Activated CD4-positive, alpha-beta T cell treated with anti-CD3 and anti-CD28 coated beads, Interleukin-2, amount 50 U/mL, for 16 hours (primary cell): ENCODE data around the gene VASH2.
A peak's percentile ranks its signal among the peaks of the same experiment; 100 is the strongest.
"Not testable (repeated sequence)": the region's sequence is repeated elsewhere in the genome, so short reads cannot be mapped to it uniquely, and the experiment has no call there.

Experiments
- DNase-seq: peaks from one replicate; pipeline ENCODE4 v3.0.0-alpha.2; 2020

Gene VASH2

DNA sequence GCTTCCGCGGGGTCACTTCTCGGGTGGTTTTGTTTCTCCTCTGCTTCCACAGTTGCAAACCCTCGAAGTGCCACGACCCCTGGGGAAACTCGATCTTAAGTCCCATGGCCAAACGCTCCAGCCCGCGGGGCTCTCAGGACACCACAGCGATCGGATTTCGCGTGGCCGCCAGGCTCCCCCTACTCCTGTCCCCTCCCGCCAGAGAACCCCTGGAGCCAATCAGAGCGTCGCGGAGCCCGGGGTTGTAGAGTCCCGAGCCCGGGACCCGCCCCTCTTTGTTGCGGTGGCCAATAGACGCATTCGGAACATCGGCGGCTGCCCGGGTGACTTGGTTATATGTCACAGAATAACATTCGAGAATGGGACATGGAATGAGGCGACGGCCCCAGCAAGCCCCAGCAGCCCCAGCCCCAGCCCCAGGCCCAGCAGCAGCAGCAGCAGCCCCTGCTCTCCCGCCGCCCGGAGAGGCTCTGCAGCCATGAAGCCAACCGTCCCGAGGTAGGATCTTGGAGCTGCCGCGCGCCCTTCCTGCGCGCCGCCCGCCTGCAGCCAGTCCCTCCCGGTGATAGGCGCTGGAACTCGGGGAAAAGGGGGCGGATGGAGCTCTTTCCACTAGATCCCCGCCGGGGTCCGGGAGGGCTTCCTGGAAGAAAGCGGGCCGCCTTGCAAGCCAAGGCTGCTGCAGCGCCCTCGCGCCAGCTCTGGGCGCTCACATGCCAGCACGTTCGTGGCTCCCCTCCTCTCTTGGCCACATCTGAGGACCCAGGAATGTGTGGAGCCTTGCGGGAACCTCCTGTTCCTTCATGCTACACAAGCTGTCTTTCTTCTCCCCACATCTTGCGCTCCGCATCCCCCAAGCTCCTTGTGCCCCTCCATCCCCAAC lies at the start of gene VASH2:
TSS of gene VASH2 (plus strand) at position 299 of the 883 bp plus-strand sequence. CDS start 1,002 bp downstream, outside the sequence.
- DNase-seq = peak; percentile 70

DNA sequence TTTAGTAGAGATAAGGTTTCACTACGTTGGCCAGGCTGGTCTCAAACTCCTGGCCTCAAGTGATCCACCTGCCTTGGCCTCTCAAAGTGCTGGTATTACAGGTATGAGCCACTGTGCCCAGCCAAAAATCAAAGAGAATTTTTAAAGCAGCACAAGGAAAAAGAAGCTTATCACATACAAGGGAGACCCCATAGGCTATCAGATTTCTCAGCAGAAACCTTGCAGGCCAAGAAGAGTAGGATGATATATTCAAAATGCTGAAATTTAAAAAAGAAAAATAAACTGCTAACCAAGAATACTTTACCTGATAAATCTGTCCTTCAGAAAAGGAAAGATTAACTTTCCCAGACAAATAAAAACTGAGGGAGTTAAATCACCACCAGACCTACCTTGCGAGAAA lies 49.1 kb upstream of the VASH2 start:
- no peak for DNase-seq

DNA sequence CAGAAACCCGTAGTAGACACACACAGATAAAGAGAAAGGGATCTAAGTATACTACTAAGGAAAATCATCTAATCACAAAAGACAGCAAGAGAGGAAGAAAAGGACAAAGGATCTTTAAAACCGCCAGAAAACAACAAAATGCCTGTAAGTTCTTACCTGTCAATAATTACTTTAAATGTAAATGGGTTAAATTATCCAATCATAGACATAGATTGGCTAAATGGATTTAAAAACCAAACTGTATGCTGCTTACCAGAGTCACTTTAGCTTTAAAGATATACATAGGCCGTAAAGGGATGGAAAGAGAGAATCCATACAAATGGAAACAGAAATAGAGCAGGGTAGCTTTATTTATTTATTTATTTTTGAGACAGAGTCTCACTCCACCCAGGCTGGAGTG lies 48.3 kb upstream of the VASH2 start:
- no peak for DNase-seq

DNA sequence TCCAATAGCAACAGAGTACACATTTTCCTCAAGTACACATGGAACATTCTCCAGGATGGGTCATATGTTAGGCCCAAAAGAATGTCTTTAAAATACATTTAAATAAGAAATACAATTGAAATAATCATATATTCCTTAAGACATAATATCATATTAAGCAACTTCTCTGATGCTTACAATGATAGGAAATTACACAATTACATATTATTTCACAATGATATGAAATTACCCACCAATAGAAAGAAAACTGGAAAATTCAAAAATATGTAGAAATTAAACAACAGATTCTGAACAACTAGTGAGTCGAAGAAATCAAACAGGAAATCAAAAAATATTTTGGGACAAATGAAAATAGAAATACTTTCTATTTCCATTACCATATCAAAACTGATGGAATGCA lies 46.7 kb upstream of the VASH2 start:
- DNase-seq = no peak

GRCh38 chr1:212908071-212908470 lies 42.3 kb upstream of the VASH2 start:
- DNase-seq = not testable (repeated sequence)

DNA sequence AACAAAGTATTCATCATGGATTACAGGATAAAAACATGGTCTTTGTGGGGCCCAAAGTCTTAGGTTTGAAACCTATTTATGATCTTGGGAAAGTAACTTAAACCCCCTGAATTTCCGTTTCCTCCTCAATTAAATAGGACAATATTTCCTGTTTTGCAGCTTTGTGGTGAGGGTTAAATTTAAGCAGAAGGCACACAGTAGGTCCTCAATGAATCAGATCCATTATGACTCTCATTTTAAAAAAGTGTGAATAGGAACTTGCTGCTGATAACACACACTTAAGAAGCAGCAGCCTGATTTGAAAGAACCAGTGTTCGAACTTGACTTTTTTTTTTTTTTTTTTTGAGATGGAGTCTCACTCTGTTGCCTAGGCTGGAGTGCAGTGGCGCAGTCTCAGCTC lies 41.4 kb upstream of the VASH2 start:
- DNase-seq = no peak

GRCh38 chr1:212909652-212910063 lies 40.7 kb upstream of the VASH2 start:
- DNase-seq = no peak

DNA sequence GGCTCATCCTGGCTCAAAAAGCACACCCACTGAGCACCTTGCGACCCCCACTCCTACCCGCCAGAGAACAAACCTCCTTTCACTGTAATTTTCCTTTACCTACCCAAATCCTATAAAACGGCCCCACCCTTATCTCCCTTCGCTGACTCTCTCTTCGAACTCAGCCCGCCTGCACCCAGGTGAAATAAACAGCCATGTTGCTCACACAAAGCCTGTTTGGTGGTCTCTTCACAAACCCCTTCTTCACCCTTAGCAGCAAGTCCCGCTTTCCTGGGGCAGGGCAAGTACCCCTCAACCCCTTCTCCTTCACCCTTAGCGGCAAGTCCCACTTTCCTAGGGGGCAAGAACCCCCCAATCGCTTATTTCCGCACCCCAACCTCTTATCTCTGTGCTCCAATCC lies 40.1 kb upstream of the VASH2 start:
- DNase-seq = not testable (repeated sequence)

GRCh38 chr1:212913638-212914037 lies 36.7 kb upstream of the VASH2 start:
- DNase-seq = not testable (repeated sequence)

DNA sequence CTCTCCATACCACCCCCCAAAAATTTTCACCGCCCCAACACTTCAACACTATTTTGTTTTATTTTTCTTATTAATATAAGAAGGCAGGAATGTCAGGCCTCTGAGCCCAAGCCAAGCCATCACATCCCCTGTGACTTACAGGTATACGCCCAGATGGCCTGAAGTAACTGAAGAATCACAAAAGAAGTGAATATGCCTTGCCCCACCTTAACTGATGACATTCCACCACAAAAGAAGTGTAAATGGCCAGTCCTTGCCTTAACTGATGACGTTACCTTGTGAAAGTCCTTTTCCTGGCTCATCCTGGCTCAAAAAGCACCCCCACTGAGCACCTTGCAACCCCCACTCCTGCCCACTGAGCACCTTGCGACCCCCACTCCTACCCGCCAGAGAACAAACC lies 36.2 kb upstream of the VASH2 start:
- DNase-seq = not testable (repeated sequence)

GRCh38 chr1:212914789-212915188 lies 35.6 kb upstream of the VASH2 start:
- no peak for DNase-seq

DNA sequence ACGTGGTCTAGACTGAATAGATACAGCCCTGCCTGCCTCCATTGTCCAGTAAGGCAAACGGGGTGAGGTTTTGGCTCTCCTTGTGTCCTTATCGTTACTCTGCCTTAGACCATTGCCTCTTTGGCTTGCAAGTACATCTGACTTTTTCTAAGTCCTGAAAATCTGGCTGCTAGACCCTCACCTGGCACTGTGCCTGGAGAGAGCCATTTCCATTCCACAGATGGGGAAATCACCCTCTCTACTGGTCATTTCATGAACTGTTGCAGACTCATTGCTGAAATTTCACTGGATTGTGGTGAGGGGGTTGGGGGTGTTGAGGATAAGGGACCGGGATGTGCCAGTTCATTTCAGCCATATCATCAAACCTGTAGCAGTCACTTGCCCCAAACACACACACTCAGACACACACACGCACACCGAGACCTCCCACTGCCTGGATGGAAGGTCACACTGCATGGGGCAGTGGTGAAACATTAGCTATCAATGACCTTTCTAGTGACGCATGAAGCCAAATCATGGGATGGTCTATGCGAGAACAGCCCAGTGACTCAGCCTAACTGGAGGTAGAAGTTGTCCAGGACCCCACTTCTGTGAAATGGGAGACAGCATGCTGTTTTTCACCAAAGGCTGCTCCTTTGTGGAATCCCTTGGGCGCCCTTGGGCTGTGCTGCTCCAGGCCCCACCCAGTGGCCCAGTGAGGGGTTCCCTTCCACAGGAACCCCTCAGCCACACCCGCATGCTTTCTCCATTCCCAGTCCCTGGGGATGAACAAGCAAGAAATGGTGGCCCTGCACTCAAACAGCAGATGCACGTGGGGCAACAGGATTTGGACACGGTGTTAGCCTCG lies 34.9 kb upstream of the VASH2 start:
- DNase-seq = no peak

GRCh38 chr1:212916481-212917133 lies 33.7 kb upstream of the VASH2 start:
- DNase-seq = no peak

DNA sequence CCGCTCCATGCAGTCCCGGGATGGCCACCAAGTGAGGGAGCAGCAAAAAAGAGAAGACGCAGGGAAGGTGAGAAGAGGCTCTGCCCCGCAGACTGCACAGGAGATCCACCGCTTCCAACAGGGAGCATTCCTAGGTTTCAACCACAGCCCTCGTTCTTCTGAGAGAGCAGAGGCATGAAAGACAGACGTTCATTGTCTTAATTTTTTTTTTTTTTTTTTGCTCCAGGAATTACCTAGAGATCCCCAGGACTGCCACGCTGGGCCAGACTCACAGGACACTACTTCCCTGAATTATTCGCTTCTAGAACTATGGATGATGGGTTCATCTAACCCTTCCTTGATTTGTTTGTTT lies 33.2 kb upstream of the VASH2 start:
- DNase-seq = no peak

- DNase-seq = no peak
These were observed 32.5 kb upstream of the VASH2 start for GRCh38 chr1:212917858-212918257.

DNA sequence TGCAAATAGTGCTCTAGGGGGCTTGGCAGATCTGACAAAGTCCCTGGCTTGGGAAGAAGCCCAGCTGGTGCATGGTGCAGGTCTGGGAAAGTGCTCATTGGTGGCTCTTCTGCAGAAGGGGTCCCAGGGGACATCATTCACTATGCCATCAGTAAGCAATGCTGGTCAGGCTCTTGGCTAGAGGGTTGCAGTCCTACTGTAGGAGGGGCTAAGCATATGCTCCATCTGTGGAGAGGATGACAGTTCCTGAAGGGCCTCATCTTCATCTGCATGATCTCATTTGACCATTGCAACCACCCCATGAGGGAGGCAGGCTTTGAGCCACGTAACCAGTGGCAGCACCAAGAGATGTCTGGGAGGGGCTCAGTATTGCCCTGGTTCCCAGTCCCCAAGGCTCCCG lies 31.5 kb upstream of the VASH2 start:
- no peak for DNase-seq

DNA sequence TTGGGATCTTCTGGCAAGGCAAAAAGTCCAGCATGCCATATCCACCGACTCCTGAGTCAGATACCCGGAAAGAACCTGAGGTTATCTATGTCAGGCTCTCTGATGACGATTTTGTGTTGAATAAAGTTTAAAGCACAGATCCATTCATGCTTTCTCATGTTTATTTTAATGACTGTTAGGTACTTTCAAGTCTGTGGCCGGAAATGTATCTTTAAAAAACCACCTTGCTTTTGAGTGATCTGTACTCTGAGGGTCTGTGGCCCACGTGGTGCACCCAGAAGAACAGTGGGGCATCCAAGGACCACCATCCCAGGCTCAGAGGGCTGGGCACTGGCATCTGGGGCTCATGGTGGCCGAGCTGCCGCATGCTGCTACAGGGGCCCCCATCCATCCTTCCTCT lies 30.1 kb upstream of the VASH2 start:
- DNase-seq = no peak

DNA sequence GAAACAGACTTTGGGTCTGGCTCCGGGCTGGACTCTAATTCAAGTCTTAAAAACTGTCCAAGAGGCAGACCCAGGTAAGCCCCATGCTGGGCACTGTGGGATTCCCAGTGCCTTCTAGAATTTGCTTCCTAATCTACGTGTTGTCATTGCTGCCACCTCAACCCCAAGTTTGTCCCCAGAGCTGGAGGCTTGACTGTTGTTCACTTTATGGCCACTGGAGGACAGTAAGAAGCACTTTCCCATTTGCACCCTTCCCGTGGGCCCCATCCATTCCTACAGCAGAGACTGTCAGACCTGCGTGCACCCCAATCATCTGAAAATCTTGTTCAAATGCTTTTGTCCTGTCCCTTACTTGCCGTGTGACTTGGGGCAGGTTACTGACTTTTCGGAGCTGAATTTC lies 29.4 kb upstream of the VASH2 start:
- DNase-seq = no peak

DNA sequence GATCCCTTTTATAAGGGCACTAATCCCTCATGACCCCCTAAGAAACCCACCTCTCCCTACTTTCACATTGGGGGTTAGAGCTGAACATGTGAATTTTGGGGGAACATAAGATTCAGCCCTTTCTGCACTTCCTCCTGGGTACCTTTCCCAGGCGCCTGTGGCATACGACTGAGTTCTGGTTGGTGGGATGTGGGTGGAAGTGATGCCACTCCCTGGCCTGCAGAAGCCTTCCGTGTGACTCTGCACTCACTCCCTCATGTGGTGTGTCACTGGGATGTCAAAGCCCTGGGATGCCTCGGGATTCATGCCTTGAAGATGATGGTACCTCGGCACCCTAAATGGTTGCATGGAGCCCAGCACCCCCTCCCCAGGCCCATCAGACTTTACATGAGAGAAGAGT lies 28.3 kb upstream of the VASH2 start:
- DNase-seq = no peak

DNA sequence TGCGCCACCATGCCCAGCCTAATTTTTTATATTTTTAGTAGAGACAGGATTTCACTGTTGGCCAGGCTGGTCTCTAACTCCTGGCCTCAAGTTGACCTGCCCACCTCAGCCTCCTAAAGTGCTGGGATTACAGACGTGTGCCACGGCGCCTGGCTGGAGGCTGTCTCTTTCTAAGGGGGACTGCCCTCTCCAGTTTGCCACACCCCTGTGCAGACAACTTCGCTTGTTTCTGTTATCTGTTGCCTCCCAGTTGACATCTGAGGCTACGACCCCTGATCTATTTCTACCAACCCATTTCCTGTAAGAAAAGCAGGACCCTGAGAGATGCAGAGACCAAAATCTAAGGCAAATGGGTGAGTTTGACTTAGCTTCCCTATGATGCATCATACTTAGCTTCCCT lies 24.0 kb upstream of the VASH2 start:
- DNase-seq = no peak

DNA sequence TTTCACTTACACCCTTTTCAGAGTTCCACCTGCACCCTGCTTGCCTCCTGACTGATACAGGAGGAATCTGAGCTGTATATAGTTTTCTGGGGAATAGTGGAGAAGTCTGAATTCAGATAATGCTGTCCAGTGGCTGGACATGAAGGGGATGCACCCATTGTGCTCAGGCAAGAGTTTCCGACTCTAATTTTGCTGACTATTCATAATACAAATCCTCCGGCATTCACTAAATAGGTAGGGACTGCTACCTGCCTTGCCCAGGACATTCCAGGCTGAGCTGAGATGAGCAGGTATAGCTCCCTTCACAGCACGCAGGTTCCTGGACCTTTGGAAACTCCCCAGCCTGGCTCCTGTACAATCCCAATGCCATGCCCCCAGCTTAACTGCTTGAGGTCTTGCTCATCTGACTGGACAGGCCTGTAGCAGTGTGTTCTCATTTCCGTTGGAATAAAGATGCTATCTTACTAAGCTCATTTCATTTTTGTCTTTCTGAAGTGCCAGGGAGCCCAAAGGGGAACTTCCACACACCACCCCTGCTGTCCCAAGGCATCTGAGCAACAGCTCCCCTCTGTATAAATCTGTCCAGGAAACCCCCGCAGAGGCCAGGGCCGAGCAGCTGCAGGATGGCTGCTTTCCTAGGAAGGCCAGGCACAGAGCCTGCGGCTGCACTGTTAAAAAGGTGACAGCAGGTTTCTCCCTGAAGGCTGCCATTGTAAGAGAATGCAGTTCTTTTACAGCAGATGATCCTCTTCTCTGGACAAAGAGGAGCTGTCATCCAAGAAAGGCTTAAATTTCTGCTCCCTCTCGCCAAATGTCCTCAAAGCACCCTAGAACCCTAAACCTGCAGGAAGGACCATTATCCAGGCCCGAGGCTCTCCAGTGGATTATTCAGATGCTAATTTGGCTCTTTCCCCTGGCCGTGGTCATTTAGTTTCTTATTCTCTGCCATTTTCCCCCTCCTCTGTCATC lies 21.7 kb upstream of the VASH2 start:
- DNase-seq = no peak

DNA sequence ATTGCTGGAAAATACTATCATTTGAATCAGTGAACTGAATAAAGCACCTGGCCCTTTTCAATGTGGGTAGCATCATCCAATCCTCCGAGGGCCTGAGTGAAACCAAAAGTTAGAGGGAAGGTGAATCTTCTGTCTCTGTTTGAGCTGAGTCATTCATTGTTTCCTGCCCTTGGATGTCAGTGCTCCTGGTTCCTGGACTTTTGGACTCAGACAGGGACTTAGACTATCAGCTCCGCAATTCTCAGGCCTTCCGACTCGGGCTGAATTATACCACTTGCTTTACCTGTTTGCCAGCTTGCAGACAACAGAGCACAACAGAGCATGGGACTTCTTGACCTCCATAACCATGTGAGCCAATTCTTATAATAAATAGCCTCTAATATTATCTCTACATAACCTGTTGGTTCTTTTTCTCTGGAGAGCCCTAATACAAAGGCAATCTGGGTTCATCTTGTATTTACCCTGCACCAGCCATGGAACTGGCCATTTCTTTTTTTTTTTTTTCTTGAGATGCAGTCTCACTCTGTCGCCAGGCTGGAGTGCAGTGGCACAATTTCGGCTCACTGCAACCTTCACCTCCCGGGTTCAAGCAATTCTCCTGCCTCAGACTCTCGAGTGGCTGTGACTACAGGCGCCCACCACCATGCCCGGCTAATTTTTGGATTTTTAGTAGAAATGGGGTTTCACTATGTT lies 19.2 kb upstream of the VASH2 start:
- DNase-seq = peak; percentile 17
